ENCODE measurements around the gene WHAMM. TPM values are rescaled to one million over a fixed set of nuclear protein-coding genes. Genes with fewer than 3 reads are reported as not detected.

The WHAMM gene
- total and polyA plus RNA-seq, 3 experiments from 2014 or later: 6.6 to 9.7 (median 9.3) TPM

GRCh38 chr15:82877825-82878224, 68.4 kb downstream of the WHAMM start:
- Mint-ChIP-seq H3K9me3 (no peaks in the 10 kb centered on the region), H3K27me3 (peaks cover 0 to 3% of the 10 kb centered on the region in 2 donors), H3K4me3 (no peak overlapping the region), H3K27ac (no peak overlapping the region), H3K4me1 (no peaks in the 10 kb centered on the region), H3K36me3 (peaks cover 0 to 7% (median 0%) of the 10 kb centered on the region in 3 donors)
- POLR2A ChIA-PET: no interaction called here
- no peaks in the 10 kb centered on the region for H3K27me3 ChIP-seq (ENCODE audit: insufficient read depth, low read length, poor library complexity, severe bottlenecking)
- H3K9me3 ChIP-seq (ENCODE audit: low read length): no peaks in the 10 kb centered on the region
- H3K4me1 ChIP-seq (ENCODE audit: insufficient read depth, low read length): no peaks in the 10 kb centered on the region
- no peak overlapping the region for H3K4me3 ChIP-seq (ENCODE audit: low read length)
- no peaks in the 10 kb centered on the region for H3K36me3 ChIP-seq (ENCODE audit: insufficient read depth, low read length)
- no peak overlapping the region for H3K27ac ChIP-seq (ENCODE audit: low read depth, low read length)
- no peak for DNase-seq
- CTCF ChIA-PET: no interaction called here

- CTCF ChIA-PET: no interaction called here
- POLR2A ChIA-PET: no interaction called here
Observed at GRCh38 chr15:82878325-82878724, 68.9 kb downstream of the WHAMM start.

GRCh38 chr15:82880704-82881103, 71.3 kb downstream of the WHAMM start:
- H3K27ac ChIP-seq (ENCODE audit: low read depth, low read length): no peak overlapping the region
- POLR2A ChIA-PET: no interaction called here
- no peak overlapping the region for H3K4me3 ChIP-seq (ENCODE audit: low read length)
- peaks cover 0 to 3% of the 10 kb centered on the region in 2 donors for H3K27me3 Mint-ChIP-seq
- no peaks in the 10 kb centered on the region for H3K27me3 ChIP-seq (ENCODE audit: insufficient read depth, low read length, poor library complexity, severe bottlenecking)
- no peaks in the 10 kb centered on the region for H3K4me1 ChIP-seq (ENCODE audit: insufficient read depth, low read length)
- H3K4me3 Mint-ChIP-seq: no peak overlapping the region
- H3K4me1 Mint-ChIP-seq: no peaks in the 10 kb centered on the region
- no peaks in the 10 kb centered on the region for H3K9me3 Mint-ChIP-seq
- H3K27ac Mint-ChIP-seq: no peak overlapping the region
- CTCF ChIA-PET: no interaction called here
- H3K36me3 Mint-ChIP-seq: peaks cover 0 to 2% (median 0%) of the 10 kb centered on the region in 3 donors
- no peak for DNase-seq
- no peaks in the 10 kb centered on the region for H3K9me3 ChIP-seq (ENCODE audit: low read length)
- H3K36me3 ChIP-seq (ENCODE audit: insufficient read depth, low read length): no peaks in the 10 kb centered on the region

More at GRCh38 chr15:82878325-82878724, 68.9 kb downstream of the WHAMM start:
- H3K36me3 ChIP-seq (ENCODE audit: insufficient read depth, low read length): no peaks in the 10 kb centered on the region
- H3K27ac Mint-ChIP-seq: no peak overlapping the region
- no peak overlapping the region for H3K4me3 Mint-ChIP-seq
- no peaks in the 10 kb centered on the region for H3K9me3 Mint-ChIP-seq
- DNase-seq: no peak
- no peak overlapping the region for H3K4me3 ChIP-seq (ENCODE audit: low read length)
- H3K4me1 ChIP-seq (ENCODE audit: insufficient read depth, low read length): no peaks in the 10 kb centered on the region
- H3K36me3 Mint-ChIP-seq: peaks cover 0 to 2% (median 0%) of the 10 kb centered on the region in 3 donors
- no peaks in the 10 kb centered on the region for H3K27me3 ChIP-seq (ENCODE audit: insufficient read depth, low read length, poor library complexity, severe bottlenecking)
- H3K27ac ChIP-seq (ENCODE audit: low read depth, low read length): no peak overlapping the region
- H3K27me3 Mint-ChIP-seq: peaks cover 0 to 3% of the 10 kb centered on the region in 2 donors
- no peaks in the 10 kb centered on the region for H3K4me1 Mint-ChIP-seq
- no peaks in the 10 kb centered on the region for H3K9me3 ChIP-seq (ENCODE audit: low read length)

- ChIA-PET CTCF (no interaction called here), POLR2A (no interaction called here)
- peaks cover 0 to 3% of the 10 kb centered on the region in 2 donors for H3K27me3 Mint-ChIP-seq
Observed at GRCh38 chr15:82881747-82882146, 72.3 kb downstream of the WHAMM start.

GRCh38 chr15:82882273-82882928, 73.0 kb downstream of the WHAMM start:
- Mint-ChIP-seq H3K36me3 (no peaks in the 10 kb centered on the region), H3K27ac (no peak overlapping the region), H3K4me3 (no peak overlapping the region), H3K9me3 (no peaks in the 10 kb centered on the region), H3K27me3 (peaks cover 0 to 3% of the 10 kb centered on the region in 2 donors), H3K4me1 (no peaks in the 10 kb centered on the region)
- no peaks in the 10 kb centered on the region for H3K27me3 ChIP-seq (ENCODE audit: insufficient read depth, low read length, poor library complexity, severe bottlenecking)
- no peak overlapping the region for H3K27ac ChIP-seq (ENCODE audit: low read depth, low read length)
- no peak for DNase-seq
- ChIA-PET CTCF (no interaction called here), POLR2A (no interaction called here)
- no peaks in the 10 kb centered on the region for H3K9me3 ChIP-seq (ENCODE audit: low read length)
- no peaks in the 10 kb centered on the region for H3K4me1 ChIP-seq (ENCODE audit: insufficient read depth, low read length)
- no peak overlapping the region for H3K4me3 ChIP-seq (ENCODE audit: low read length)
- H3K36me3 ChIP-seq (ENCODE audit: insufficient read depth, low read length): no peaks in the 10 kb centered on the region

More at GRCh38 chr15:82881747-82882146, 72.3 kb downstream of the WHAMM start:
- Histone ChIP-seq H3K4me1 (ENCODE audit: insufficient read depth, low read length) (no peaks in the 10 kb centered on the region), H3K36me3 (ENCODE audit: insufficient read depth, low read length) (no peaks in the 10 kb centered on the region), H3K4me3 (ENCODE audit: low read length) (no peak overlapping the region), H3K27me3 (ENCODE audit: insufficient read depth, low read length, poor library complexity, severe bottlenecking) (no peaks in the 10 kb centered on the region), H3K9me3 (ENCODE audit: low read length) (no peaks in the 10 kb centered on the region), H3K27ac (ENCODE audit: low read depth, low read length) (no peak overlapping the region)
- no peak overlapping the region for H3K27ac Mint-ChIP-seq
- no peaks in the 10 kb centered on the region for H3K4me1 Mint-ChIP-seq
- no peaks in the 10 kb centered on the region for H3K36me3 Mint-ChIP-seq
- H3K9me3 Mint-ChIP-seq: no peaks in the 10 kb centered on the region
- no peak overlapping the region for H3K4me3 Mint-ChIP-seq
- DNase-seq: no peak

Other genes with a start within 250 kb of the WHAMM start
- gene CPEB1, start 162.3 kb upstream of the WHAMM start, total RNA-seq: under 1 TPM; 0.44 TPM
- gene CPEB1, start 162.3 kb upstream of the WHAMM start, polyA plus RNA-seq: 1.2 TPM
- gene AP3B2, start 99.8 kb upstream of the WHAMM start, total RNA-seq: under 1 TPM; 0.16 to 0.61 TPM
- not detected for gene AP3B2, start 99.8 kb upstream of the WHAMM start, polyA plus RNA-seq
- not detected for gene FSD2, start 3.6 kb upstream of the WHAMM start, total RNA-seq
- 0.16 TPM for gene FSD2, start 3.6 kb upstream of the WHAMM start, polyA plus RNA-seq
- 10 to 100 TPM; 13.6 to 14.1 TPM for gene HOMER2, start 143.1 kb downstream of the WHAMM start, total RNA-seq
- 1.6 TPM for gene HOMER2, start 143.1 kb downstream of the WHAMM start, polyA plus RNA-seq
- gene RAMAC, start 176.6 kb downstream of the WHAMM start, total RNA-seq: 10 to 100 TPM; 27.7 to 29.6 TPM
- gene RAMAC, start 176.6 kb downstream of the WHAMM start, polyA plus RNA-seq: 32.8 TPM
- 10 to 100 TPM; 34.2 to 36.6 TPM for gene C15orf40, start 202.0 kb downstream of the WHAMM start, total RNA-seq
- gene C15orf40, start 202.0 kb downstream of the WHAMM start, polyA plus RNA-seq: 58.1 TPM

All from CD8-positive, alpha-beta memory T cell (primary cell).